K562 (cell line): ENCODE measurements around the gene DCAF7. TPM values are rescaled to one million over a fixed set of nuclear protein-coding genes. Genes with fewer than 3 reads are reported as not detected.

Experiments used
- CBX2 ChIP-seq: fragments of 200-600 bp; sonication (generic); IDR thresholded peaks from one replicate; pipeline ENCODE4 v1.6.1; 2012; ENCODE audit warnings: mild to moderate bottlenecking, low read length, inconsistent platforms; ENCODE audit not compliant: insufficient read depth, poor library complexity, severe bottlenecking
- DACH1 ChIP-seq: fragments of 450-650 bp; IDR thresholded peaks from 2 replicates; pipeline ENCODE4 v1.6.1; 2018; ENCODE audit not compliant: partially characterized antibody
- DPF2 ChIP-seq: fragments of 450-650 bp; IDR thresholded peaks from 2 replicates; pipeline ENCODE4 v1.6.1; 2016
- GABPA ChIP-seq: fragments of 200-800 bp; sonication (Bioruptor generic); conservative IDR thresholded peaks from 2 replicates; pipeline ENCODE4 v1.6.1; 2016; ENCODE audit warnings: low read depth, missing genetic modification characterization, missing compliant biosample characterization
- JUN ChIP-seq, 2 experiments: sonication (generic) in 1 of 2; formaldehyde crosslinking in 1 of 2; IDR thresholded peaks; 2 replicates each; pipeline versions ENCODE4 v1.6.1 to v1.8.0; 2012 to 2022; ENCODE audit warnings: borderline replicate concordance in 2 of 2, mild to moderate bottlenecking in 2 of 2, improper control_type of control experiment in 1 of 2, low read depth in 1 of 2, low read length in 1 of 2, missing genetic modification reagents in 1 of 2
- JUND ChIP-seq, 2 experiments: IDR thresholded peaks; 2 replicates in 1 of 2; 3 replicates in 1 of 2; pipeline ENCODE4 v1.6.1; 2011; ENCODE audit warnings: borderline replicate concordance in 2 of 2, low read depth in 2 of 2, low read length in 2 of 2, improper control_type of control experiment in 1 of 2, missing biosample characterization in 1 of 2, missing genetic modification characterization in 1 of 2, missing genetic modification reagents in 1 of 2
- LEF1 ChIP-seq: fragments of 450-650 bp; IDR thresholded peaks from 2 replicates; pipeline ENCODE4 v1.6.1; 2016; ENCODE audit warnings: mild to moderate bottlenecking
- MECOM ChIP-seq: fragments of 250-450 bp; sonication (Bioruptor Pico); IDR thresholded peaks from 2 replicates; pipeline ENCODE4 v1.8.0; 2022; ENCODE audit warnings: inconsistent platforms
- NCOA6 ChIP-seq: fragments of 450-650 bp; IDR thresholded peaks from 2 replicates; pipeline ENCODE4 v1.6.1; 2017; ENCODE audit warnings: mild to moderate bottlenecking
- NFRKB ChIP-seq: fragments of 450-650 bp; IDR thresholded peaks from 2 replicates; pipeline ENCODE4 v1.6.1; 2016; ENCODE audit warnings: low read depth
- NR2C2 ChIP-seq, 2 experiments: fragments of 200-800 bp in 1 of 2; sonication (Bioruptor generic) in 1 of 2; sonication (generic) in 1 of 2; formaldehyde crosslinking in 1 of 2; IDR thresholded peaks; 2 replicates each; pipeline versions ENCODE4 v1.6.1 to v1.8.0; 2016 to 2022; ENCODE audit warnings: mild to moderate bottlenecking in 1 of 2, missing compliant biosample characterization in 1 of 2, missing genetic modification characterization in 1 of 2, missing genetic modification reagents in 1 of 2
- NRF1 ChIP-seq, 2 experiments: fragments of 450-650 bp; IDR thresholded peaks in 1 of 2; conservative IDR thresholded peaks in 1 of 2; 2 replicates each; pipeline ENCODE4 v1.6.1; 2014; ENCODE audit warnings: mild to moderate bottlenecking in 2 of 2
- SIRT6 ChIP-seq: IDR thresholded peaks from one replicate; pipeline ENCODE4 v1.6.1; 2012; ENCODE audit warnings: low read depth, mild to moderate bottlenecking, control low read depth, inconsistent platforms, low read length, moderate library complexity
- SOX6 ChIP-seq: fragments of 450-650 bp; IDR thresholded peaks from 2 replicates; pipeline ENCODE4 v1.6.1; 2014; ENCODE audit warnings: mild to moderate bottlenecking
- SP1 ChIP-seq: sonication (generic); formaldehyde crosslinking; IDR thresholded peaks from 2 replicates; pipeline ENCODE4 v1.8.1; 2022; ENCODE audit warnings: mild to moderate bottlenecking, missing genetic modification reagents
- STAT5B ChIP-seq: fragments of 250-450 bp; sonication (Bioruptor Pico); IDR thresholded peaks from 2 replicates; pipeline ENCODE4 v1.8.0; 2021; ENCODE audit warnings: mild to moderate bottlenecking, inconsistent platforms
- ZFX ChIP-seq: sonication (generic); formaldehyde crosslinking; IDR thresholded peaks from 2 replicates; pipeline ENCODE4 v1.8.0; 2022; ENCODE audit warnings: mild to moderate bottlenecking, missing genetic modification reagents, moderate library complexity
- ZKSCAN1 ChIP-seq: fragments of 150-350 bp; IDR thresholded peaks from 2 replicates; pipeline ENCODE4 v1.6.1; 2016; ENCODE audit warnings: low read depth, low read length
- polyA plus RNA-seq, 8 experiments: library from polyadenylated mRNA; depleted of rRNA in 4 of 8; stranded (reverse) in 5 of 8; unstranded in 3 of 8; fragments of >200 nt; fragmentation: Nextera tagmentation in 2 of 8; fragmentation: Illumina TruSeq in 1 of 8; extraction: Ambion mirVana in 2 of 8; extraction: Trizol in 1 of 8; gene quantifications; 2 replicates each; pipeline versions ENCODE4 v1.2.1 to v1.2.3, GENCODE V29; 2011 to 2014; ENCODE audit warnings: inconsistent platforms in 1 of 8, missing spikeins in 1 of 8
- total RNA-seq, 7 experiments: library from RNA; depleted of rRNA in 6 of 7; stranded (reverse); fragments of >200 nt in 6 of 7; fragmentation: Illumina TruSeq in 2 of 7; extraction: Trizol in 2 of 7; gene quantifications; 2 replicates each; pipeline versions ENCODE4 v1.2.1 to v1.2.3, GENCODE V29; 2011 to 2021; ENCODE audit warnings: low replicate concordance in 1 of 7
- TF ChIP-seq, protein P1 (sequence below): sonication (generic); IDR thresholded peaks from 2 replicates; pipeline ENCODE4 v1.6.1; 2016
- TF ChIP-seq, protein P2 (sequence below): fragments of 450-650 bp; IDR thresholded peaks from 2 replicates; pipeline ENCODE4 v1.6.1; 2014; ENCODE audit warnings: low read depth, mild to moderate bottlenecking, moderate library complexity, borderline replicate concordance
- TF ChIP-seq, protein P3 (sequence below): sonication (generic); formaldehyde crosslinking; IDR thresholded peaks from 2 replicates; pipeline ENCODE4 v1.8.0; 2022; ENCODE audit warnings: mild to moderate bottlenecking, missing genetic modification reagents, borderline replicate concordance
- TF ChIP-seq, protein P4 (sequence below): sonication (generic); formaldehyde crosslinking; IDR thresholded peaks from 2 replicates; pipeline ENCODE4 v1.8.0; 2023; ENCODE audit warnings: mild to moderate bottlenecking, missing genetic modification reagents

Gene DCAF7
- total and polyA plus RNA-seq, 9 of the 15 experiments (the other 6 are each of a cell fraction or from before 2014, with no cell fraction given), result 30.8 to 123 (median 40.2) TPM

- peak; percentile 66; the same call in 1 of the 2 replicates for TF ChIP-seq LEF1
- TF ChIP-seq NCOA6, result no peak
- TF ChIP-seq MECOM (CRISPR knock-in tag), result no peak
- TF ChIP-seq, protein P1, sequence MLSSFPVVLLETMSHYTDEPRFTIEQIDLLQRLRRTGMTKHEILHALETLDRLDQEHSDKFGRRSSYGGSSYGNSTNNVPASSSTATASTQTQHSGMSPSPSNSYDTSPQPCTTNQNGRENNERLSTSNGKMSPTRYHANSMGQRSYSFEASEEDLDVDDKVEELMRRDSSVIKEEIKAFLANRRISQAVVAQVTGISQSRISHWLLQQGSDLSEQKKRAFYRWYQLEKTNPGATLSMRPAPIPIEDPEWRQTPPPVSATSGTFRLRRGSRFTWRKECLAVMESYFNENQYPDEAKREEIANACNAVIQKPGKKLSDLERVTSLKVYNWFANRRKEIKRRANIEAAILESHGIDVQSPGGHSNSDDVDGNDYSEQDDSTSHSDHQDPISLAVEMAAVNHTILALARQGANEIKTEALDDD, result 0 out of 2 replicates have a peak, but pooled peaks have one; percentile 12
- TF ChIP-seq, protein P2, sequence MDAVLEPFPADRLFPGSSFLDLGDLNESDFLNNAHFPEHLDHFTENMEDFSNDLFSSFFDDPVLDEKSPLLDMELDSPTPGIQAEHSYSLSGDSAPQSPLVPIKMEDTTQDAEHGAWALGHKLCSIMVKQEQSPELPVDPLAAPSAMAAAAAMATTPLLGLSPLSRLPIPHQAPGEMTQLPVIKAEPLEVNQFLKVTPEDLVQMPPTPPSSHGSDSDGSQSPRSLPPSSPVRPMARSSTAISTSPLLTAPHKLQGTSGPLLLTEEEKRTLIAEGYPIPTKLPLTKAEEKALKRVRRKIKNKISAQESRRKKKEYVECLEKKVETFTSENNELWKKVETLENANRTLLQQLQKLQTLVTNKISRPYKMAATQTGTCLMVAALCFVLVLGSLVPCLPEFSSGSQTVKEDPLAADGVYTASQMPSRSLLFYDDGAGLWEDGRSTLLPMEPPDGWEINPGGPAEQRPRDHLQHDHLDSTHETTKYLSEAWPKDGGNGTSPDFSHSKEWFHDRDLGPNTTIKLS, result no peak
- TF ChIP-seq GABPA (tag), result peak; percentile 38; the same call in 1 of the 2 replicates
- TF ChIP-seq JUN (IDR thresholded peaks at IDR 0.05; ENCODE audit: borderline replicate concordance, low read depth, low read length), result 0 out of 2 replicates have a peak, but pooled peaks have one; percentile 12
- TF ChIP-seq JUN (CRISPR knock-in tag; IDR thresholded peaks at IDR 0.05; ENCODE audit: borderline replicate concordance), result 0 out of 2 replicates have a peak, but pooled peaks have one; percentile 36
- TF ChIP-seq ZKSCAN1, result 0 out of 2 replicates have a peak, but pooled peaks have one; percentile 9
- TF ChIP-seq NFRKB, result 0 out of 2 replicates have a peak, but pooled peaks have one; percentile 27
- 0 out of 4 replicates have a peak, but pooled peaks have one; percentile 12 to 31 for TF ChIP-seq NRF1 (conservative IDR thresholded peaks at IDR 0.05 in 1 of 2, IDR thresholded peaks at IDR 0.05 in 1 of 2)
- TF ChIP-seq DPF2, result peak; percentile 37
- no peak for TF ChIP-seq DACH1
- TF ChIP-seq, protein P3, sequence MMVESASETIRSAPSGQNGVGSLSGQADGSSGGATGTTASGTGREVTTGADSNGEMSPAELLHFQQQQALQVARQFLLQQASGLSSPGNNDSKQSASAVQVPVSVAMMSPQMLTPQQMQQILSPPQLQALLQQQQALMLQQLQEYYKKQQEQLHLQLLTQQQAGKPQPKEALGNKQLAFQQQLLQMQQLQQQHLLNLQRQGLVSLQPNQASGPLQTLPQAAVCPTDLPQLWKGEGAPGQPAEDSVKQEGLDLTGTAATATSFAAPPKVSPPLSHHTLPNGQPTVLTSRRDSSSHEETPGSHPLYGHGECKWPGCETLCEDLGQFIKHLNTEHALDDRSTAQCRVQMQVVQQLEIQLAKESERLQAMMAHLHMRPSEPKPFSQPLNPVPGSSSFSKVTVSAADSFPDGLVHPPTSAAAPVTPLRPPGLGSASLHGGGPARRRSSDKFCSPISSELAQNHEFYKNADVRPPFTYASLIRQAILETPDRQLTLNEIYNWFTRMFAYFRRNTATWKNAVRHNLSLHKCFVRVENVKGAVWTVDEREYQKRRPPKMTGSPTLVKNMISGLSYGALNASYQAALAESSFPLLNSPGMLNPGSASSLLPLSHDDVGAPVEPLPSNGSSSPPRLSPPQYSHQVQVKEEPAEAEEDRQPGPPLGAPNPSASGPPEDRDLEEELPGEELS (CRISPR knock-in tag), result 0 out of 2 replicates have a peak, but pooled peaks have one; percentile 42
- TF ChIP-seq SIRT6, result no peak
- peak; percentile 54; the same call in 1 of the 2 replicates for TF ChIP-seq SP1
- peak; percentile 62; the same call in 1 of the 2 replicates for TF ChIP-seq JUND (IDR thresholded peaks at IDR 0.05; ENCODE audit: borderline replicate concordance, low read depth, low read length)
- peak; percentile 55; the same call in 1 of the 3 replicates for TF ChIP-seq JUND (tag; IDR thresholded peaks at IDR 0.05; ENCODE audit: borderline replicate concordance, low read depth, low read length)
- 0 out of 2 replicates have a peak, but pooled peaks have one; percentile 13 for TF ChIP-seq SOX6
- TF ChIP-seq ZFX (CRISPR knock-in tag), result peak; percentile 28; the same call in 1 of the 2 replicates
- TF ChIP-seq STAT5B (CRISPR knock-in tag), result no peak
- TF ChIP-seq, protein P4, sequence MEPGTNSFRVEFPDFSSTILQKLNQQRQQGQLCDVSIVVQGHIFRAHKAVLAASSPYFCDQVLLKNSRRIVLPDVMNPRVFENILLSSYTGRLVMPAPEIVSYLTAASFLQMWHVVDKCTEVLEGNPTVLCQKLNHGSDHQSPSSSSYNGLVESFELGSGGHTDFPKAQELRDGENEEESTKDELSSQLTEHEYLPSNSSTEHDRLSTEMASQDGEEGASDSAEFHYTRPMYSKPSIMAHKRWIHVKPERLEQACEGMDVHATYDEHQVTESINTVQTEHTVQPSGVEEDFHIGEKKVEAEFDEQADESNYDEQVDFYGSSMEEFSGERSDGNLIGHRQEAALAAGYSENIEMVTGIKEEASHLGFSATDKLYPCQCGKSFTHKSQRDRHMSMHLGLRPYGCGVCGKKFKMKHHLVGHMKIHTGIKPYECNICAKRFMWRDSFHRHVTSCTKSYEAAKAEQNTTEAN (CRISPR knock-in tag), result 0 out of 2 replicates have a peak, but pooled peaks have one; percentile 53
- TF ChIP-seq CBX2, result no peak
- TF ChIP-seq NR2C2 (CRISPR knock-in tag; IDR thresholded peaks at IDR 0.05), result no peak
- TF ChIP-seq NR2C2 (tag; IDR thresholded peaks at IDR 0.05), result peak; percentile 41; the same call in 1 of the 2 replicates
Measured at GRCh38 chr17:63634163-63634562, 83.9 kb downstream of the DCAF7 start (continued).
